Measurements from ENCODE around the gene ASB3.
"Not testable (repeated sequence)": the region's sequence is repeated elsewhere in the genome, so short reads cannot be mapped to it uniquely, and the experiment has no call there.

The ASB3 gene, protein sequence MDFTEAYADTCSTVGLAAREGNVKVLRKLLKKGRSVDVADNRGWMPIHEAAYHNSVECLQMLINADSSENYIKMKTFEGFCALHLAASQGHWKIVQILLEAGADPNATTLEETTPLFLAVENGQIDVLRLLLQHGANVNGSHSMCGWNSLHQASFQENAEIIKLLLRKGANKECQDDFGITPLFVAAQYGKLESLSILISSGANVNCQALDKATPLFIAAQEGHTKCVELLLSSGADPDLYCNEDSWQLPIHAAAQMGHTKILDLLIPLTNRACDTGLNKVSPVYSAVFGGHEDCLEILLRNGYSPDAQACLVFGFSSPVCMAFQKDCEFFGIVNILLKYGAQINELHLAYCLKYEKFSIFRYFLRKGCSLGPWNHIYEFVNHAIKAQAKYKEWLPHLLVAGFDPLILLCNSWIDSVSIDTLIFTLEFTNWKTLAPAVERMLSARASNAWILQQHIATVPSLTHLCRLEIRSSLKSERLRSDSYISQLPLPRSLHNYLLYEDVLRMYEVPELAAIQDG

DNA sequence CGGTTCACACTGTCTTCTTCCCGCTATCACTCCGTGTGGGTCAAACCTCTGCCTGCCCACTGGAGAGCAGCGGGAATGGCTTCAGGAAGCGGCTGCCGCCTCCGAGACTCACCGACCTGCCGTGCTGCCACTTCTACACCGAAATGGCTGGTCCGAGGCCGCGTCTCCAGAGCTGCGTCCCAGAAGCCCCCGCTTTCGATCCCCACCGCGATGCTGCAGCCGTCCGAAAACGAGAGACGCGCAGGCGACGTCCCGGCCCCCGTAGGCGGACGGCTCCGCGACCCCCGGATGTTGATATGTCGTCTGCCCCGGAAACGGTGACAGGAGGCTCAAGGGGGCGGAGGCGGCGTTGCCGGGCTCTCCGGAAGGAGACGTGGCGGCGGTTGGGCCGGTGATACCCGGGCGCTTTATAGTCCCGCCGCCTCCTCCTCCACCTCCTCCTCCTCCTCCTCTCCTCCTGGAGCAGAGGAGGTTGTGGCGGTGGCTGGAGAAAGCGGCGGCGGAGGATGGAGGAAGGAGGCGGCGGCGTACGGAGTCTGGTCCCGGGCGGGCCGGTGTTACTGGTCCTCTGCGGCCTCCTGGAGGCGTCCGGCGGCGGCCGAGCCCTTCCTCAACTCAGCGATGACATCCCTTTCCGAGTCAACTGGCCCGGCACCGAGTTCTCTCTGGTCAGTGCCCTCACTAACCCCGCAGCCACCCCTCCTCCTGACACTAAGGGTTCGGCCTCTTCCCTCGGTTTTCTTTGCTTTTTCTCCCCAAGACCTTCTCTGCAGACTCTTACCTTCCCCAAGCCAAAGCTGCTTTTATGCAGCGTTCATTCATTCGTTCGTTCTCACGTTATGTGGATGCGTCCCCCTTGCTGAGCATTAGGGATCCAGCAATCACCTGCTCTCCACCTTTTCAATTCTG is at the start of gene ASB3, which contains the start of gene ERLEC1:
Gene ASB3, minus strand, starts transcription at position 249 of the 909 bp plus-strand sequence. CDS start 21,381 bp downstream, outside the sequence.
Gene ERLEC1, plus strand, starts transcription at position 340 of the 909 bp plus-strand sequence. Its CDS starts 167 bp downstream, at position 507.
- peak; percentile 92 for DNase-seq

DNA sequence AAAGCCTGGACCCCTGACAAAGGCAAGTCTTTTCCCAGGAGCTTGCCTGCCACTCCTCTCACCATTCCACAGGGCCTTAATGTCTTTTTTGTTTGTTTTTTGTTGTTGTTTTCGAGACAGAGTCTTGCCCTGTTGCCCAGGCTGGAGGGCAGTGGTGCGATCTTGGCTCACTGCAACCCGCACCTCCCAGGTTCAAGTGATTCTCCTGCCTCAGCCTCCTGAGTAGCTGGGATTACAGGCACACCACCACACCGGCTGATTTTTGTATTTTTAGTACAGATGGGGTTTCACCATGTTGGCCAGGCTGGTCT is 43.2 kb upstream of the ASB3 start:
- DNase-seq, result not testable (repeated sequence)

DNA sequence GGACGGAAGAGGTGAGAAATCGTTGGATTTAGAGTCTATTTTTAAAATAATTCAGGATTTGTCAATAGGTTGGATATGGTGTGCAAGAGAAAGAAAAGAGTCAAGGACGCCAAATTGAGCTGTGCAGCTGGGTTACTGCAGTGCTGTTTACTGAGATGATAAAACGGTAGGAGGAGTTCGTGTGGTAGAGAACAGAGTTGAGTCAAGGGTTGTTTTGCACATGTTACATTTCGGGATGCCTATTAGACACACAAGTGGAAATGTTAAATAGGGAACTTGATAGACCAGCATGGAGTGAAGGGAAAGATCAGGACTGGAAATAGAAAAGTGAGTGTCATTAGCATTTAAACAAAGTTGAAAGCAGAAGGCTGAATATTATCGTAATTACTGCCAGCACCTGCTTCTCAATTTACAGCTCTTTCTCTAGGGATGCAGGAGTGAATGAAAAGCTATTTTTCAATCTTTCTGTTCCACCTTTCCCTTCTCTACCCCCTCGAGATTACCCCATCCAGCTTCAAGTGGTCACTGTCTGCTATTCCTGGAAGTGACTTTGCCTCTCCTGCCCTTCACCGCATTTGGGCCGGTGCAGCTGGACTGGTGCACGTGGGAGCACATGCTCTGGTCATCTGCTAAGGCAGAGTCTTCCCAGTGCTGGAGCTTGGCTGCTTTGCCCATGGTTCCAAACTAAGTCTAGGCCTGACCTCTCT is 42.7 kb upstream of the ASB3 start:
- DNase-seq, result no peak

DNA sequence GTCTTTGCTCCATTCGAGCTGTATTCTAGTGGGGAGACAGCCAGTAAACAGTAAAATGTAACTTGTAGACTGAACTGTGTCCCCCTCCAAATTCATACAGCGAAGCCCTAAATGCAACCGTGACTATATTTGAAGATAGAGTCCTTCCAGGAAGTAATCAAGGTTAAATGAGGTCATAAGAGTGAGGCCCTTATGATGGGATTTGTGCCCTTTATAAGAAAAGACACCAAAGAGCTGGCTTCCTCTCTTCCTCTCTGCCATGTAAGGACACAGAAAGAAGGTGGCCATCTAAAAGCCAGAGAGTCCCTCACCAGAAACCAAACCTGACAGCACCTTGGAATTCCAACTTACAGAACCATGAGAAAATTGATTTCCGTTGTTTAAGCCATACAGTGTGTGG is 41.6 kb upstream of the ASB3 start:
- no peak for DNase-seq

DNA sequence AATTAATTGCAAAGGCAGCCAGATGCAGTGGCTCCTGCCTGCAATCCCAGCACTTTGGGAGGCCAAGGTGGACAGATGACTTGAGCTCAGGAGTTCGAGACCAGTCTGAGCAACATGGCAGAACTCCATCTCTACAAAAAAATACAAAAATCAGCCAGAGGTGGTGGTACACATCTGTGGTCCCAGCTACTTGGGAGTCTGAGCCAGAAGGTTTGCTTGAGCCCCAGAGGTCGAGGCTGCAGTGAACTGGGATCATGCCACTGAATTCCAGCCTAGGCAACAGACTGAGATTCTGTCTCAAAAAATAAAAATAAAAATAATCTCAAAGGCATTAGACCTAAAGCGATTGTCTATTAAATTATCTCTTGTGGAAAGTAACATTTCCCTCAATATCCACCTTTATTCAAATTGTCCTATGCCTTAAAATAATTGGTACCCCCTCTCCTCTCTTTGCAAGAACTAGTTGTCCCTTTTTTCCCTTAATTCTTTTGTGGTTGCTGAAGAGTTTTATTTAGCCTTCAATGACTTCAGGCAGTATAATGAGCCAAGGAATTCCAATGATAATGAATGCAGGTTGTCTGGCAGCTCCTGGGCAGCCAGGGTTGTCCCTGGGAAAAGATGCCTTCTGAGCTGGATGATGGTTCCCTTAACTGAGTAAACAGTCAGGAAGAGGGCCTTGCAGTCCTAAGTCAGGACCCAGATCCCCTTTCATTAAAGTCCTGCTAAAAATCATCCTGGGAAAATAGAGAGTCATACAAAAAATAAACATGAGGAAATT is 40.8 kb upstream of the ASB3 start:
- no peak for DNase-seq

DNA sequence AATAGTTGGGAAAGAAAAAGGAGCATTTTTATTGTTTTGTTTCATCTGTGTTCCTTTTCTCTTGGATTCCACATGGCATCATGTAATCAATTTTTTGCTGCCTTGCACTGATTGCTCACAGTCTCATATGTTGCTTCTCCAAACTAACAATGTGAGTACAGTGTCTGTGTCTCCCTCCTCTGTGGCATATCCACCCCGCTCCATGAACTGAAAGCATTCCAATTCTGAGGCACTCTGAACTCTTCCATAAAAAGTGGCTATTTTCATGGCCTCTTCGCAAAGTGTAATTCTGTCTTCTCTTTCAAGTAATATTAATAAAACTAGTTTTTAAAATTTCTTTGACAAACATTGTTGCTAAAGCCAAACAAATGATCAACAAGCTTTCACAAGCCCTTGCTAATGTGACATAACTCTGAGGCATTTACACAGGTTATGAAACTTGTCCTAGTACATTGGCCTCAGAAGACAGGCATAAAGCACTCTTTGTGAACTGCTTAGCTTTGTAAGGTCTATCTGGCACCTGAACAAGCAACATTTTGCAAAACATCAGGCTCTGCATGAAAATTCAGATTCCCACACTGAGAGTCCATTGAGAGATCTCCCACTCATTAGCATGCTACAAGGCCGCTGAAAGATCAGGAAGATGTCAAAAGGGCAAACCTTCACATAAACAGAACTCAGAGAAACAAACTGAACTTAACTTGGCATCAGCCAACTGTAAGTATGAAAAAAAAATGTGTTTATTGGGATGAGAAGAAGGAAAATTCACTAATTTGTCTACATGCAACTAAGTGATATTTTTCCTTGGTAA is 40.0 kb upstream of the ASB3 start:
- no peak for DNase-seq

DNA sequence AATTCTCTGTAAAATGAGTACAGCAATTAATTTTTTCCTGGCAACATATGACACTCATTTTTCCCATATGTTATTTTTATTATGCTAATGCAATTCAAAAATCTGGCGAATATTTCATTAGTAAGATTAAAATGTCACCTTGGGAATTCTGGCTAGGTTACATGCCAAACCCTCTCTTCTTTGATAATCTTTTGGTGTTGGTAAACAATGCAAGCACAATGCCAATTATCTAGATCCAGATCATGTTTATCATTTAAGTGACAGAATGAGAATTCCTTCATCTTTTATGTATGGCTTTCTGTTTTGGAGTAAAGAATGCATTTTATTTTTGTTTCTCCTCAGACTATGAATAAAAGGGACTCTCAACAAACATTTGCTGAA is 39.3 kb upstream of the ASB3 start:
- no peak for DNase-seq

DNA sequence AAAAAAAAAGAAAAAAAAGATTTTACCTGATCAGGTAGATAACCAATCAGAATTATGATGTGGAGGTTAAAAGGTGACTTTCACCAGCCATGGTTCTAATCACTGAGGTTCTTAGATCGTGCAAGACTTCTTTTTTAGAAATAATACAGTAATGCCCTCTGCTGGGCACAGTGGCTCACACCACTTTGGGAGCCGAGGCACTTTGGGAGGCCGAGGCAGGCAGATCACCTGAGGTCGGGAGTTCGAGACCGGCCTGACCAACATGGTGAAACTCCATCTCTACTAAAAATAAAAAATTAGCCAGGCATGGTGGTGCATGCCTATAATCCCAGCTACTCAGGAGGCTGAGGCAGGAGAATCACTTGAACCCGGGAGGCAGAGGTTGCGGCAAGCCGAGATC is 36.9 kb upstream of the ASB3 start:
- DNase-seq, result not testable (repeated sequence)

DNA sequence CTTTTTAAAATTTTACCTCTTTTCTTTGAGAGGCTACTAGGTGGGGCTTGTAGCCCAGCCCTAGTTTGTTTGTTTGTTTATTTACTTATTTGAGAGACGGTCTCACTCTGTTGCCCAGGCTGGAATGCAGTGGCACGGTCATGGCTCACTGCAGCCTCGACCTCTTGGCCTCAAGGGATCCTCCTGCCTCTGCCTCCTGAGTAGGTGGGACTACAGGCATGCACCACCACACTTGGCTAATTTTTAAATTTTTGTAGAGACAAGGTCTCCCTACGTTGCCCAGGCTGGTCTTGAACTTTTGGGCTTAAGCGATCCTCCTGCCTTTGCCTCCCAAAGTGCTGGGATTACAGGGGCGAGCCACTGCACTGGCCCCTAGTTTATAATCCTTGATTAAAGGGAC is 35.1 kb upstream of the ASB3 start:
- no peak for DNase-seq

DNA sequence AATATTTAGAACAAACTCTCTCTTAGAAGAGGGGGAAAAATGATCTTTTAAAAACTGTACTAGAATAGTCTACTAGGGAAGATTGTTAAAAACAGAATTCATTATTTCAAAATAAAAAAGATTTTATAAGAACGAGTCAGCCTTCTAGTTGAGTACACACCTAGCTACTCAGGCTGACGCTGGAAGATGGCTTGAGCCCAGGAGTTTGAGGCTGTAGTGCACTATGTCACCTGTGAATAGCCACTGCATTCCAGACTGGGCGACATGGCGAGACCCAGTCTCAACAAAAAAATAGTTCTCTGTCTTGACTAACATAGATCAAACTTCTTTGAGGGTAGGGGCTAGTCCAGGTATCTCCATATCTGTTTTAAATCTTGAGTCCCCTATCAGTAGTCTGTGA is 34.0 kb upstream of the ASB3 start:
- no peak for DNase-seq

DNA sequence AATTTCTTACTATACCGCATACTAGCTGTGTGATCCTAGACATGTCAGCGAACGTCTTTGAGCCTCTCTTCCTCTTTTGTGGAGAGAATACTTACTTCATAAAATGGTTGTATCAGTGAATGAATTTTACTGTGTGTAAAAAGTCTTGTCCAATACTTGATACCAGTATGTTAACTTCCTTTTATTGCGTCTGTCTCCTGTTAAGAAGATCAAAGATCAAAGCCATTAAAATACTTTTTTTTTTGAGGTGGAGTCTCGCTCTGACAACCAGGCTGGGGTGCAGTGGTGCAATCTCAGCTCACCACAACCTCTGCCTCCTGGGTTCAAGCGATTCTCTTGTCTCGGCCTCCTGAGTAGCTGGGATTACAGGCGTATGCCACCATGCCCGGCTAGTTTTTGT is 33.3 kb upstream of the ASB3 start:
- no peak for DNase-seq

DNA sequence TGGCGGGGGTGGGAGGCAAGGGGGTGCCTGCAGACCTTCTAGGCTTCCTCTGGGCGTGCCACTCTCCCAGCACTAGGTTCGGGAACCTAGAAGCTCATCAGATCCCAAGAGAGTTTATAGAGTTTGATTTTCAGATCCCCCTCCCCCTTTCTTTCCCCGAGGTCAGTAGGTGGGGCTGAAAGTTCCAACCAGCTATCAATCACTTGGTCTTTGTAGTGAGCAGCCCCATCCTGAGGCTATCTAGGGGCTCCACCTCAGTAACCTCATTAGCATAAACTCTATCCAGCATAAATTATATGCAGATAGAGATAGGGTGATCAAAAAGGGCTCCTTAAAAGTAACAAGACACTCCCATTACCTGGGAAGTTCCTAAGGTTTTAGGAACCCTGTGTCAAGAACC is 32.9 kb upstream of the ASB3 start:
- no peak for DNase-seq

DNA sequence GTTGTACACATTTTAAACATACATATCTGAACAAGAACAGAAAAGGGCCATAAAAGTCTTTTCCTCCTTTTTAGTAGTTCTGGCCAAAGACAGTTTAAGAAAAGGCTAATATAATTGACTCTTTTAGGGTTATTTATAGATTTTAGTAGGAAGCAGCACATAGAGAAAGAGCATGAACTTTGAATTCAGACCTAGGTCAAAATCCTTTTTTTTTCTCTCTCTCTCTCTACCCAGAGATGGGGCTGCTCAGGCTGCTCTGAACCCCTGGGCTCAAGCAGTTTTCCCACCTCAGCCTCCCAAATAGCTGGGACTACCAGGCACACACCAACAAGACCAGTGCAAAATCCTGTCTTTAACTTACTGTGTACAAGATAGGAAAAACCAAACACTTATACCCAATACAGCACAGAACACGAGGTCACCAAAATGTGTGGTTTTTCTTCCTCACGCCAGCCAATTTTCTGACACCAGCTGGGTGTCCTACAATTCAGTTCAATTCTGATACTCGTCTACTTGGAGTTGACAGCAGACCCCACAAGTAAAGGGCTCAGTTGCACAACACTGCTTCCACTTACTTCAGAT is 32.2 kb upstream of the ASB3 start:
- no peak for DNase-seq

DNA sequence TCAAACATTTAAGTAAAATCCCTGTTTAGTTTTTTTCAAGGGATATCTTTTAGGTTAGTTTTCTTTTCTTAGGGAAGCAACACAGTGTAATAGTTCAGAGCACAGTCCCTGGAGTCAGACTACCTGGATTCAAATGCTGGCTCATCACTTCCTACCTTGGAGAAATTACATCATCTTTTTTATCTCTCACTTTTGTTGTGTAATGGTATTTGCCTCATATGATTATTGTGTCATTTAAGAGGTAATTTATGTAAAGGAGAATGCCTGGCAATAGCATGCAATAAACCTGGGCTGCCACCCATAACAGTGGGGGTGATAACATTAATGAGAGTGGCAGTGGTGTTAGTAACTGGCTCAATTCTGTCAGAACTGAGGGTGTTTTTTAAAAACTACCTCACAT is 26.4 kb upstream of the ASB3 start:
- no peak for DNase-seq

DNA sequence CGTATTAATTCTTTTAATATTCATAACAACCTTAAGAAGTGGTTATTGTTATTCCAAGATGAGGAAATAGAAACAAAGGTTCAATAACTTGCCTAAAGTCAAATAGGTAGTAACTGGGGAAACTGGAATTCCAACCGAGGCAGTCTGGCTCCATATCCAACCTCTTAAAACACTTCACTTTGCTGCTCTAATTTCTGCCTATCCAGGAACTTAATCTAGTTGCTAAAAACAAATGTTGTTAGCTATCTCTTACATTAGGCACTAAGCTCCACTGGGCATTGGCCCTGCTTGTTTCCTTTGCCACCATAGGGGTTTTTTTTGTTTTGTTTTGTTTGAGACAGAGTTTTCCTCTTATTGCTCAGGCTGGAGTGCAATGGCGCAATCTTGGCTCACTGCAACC is 24.8 kb upstream of the ASB3 start:
- no peak for DNase-seq

DNA sequence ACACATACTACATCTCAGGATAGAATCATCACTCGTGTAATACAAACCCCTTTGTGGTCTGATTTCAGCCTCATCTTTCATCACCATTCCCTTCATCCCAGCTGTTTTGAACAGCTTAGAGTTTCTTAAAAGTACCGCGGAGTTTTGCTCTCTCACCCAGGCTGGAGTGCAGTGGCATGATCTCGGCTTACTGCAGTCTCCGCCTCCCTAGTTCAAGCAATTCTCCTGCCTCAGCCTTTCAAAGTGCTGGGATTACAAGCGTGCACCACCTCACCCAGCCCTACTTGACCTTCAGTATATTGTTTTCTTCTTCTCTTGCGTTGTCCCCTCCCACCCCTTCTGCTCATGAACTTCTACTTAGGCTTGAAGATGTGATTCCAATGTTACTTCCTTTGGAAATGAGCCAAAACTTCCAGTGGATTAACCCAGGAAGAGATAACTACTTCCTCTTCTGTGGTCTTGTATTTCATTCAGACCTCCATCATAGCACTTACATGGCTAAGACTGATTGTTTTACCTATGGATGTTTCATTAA is 15.9 kb upstream of the ASB3 start:
- no peak for DNase-seq

DNA sequence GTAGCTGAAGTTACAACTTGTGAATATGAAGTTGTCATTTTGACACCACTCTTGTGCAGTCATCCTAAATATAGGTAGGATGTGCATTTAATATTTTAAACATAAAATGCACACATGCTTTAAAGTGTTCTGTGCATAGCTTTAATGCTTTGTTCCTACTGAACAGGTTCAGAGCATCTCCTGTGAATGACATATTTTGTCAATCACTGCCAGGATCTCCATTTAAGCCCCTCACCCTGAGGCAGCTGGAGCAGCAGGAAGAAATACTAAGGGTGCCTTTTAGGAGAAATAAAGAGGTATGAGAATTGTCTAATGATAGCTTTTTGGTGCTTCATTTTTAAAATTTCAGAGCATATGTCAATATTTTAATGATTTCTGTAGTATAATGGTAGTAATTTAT is 14.8 kb upstream of the ASB3 start:
- no peak for DNase-seq

DNA sequence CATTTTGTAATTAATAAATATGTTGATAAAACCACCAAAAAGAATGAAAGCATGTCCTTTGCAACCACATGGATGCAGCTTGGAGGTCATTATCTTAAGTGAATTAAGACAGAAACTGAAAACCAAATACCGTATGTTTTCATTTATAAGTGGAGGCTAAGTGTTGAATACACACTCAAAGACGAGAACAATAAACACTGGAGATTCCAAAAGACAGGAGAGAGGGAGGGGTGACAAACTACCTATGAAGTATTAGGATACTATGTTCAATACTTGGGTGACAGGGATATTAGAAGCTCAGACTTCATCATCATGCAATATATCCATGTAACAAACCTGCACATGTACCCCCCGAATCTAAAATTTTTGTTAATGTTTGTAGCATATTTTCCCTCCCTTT is 7.1 kb upstream of the ASB3 start:
- DNase-seq, result no peak

DNA sequence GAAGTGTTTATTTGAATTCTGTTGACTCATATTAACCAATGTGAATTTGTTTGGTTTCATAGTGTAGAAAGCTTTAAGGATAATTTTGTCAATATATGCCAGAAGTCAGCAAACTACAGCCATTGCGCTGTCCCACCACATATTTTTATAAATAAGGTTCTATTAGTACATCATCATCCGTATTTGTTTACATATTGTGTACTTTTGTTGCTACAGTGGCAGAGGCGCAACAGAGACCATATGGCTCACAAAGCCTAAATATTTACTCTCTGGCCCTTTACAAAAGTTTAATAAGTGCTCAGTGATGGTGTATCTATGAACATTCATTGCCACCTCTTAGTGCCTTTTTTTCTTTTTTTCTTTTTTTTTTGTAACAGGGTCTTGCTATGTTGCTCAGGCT is 6.5 kb upstream of the ASB3 start:
- DNase-seq, result no peak

DNA sequence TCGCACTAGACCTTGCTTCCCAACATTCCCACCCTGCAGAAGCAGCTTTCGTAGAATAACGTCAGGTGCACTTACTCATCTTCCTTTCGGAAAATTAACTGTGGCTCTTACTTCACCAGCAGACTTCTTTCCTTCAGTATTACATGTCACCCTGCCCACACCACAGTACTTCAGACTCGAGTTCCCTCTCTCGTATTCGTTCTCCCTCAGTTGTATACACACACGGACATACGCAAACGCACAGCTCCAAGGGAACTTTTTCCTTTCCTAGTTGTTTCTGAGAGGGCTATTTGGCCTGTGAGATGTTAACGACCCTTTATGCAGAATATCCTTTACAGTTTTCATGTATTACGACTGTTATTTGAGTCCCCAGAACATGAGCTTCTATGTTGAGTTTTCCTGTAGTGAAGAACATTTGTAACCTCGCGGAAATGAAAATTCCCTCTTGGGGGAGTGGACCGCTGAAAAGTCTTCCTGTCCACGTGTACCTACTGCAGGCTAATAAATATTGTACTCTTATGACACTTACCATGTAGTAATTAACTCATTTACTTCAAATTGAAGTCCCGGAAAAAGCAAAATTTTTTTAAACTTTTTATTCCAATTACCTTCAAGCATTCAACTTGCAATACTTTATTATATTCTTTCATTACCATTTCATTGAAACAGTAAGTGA is 999 bp upstream of the ASB3 start:
- no peak for DNase-seq

Data from activated CD8-positive, alpha-beta memory T cell treated with anti-CD3 and anti-CD28 coated beads, Interleukin-2, amount 50 U/mL, for 48 hours (primary cell).